HG02571 (cell line): ENCODE results near the gene RBM27.
"Not testable (repeated sequence)": the region's sequence is repeated elsewhere in the genome, so short reads cannot be mapped to it uniquely, and the experiment has no call there.

ENCODE experiments used
- ATAC-seq: cut with Tn5 transposase; IDR thresholded peaks from one replicate; pipeline ENCODE4 v1.9.1; 2021; ENCODE audit warnings: mild to moderate bottlenecking, moderate library complexity; ENCODE audit not compliant: unreplicated experiment

Gene RBM27

DNA sequence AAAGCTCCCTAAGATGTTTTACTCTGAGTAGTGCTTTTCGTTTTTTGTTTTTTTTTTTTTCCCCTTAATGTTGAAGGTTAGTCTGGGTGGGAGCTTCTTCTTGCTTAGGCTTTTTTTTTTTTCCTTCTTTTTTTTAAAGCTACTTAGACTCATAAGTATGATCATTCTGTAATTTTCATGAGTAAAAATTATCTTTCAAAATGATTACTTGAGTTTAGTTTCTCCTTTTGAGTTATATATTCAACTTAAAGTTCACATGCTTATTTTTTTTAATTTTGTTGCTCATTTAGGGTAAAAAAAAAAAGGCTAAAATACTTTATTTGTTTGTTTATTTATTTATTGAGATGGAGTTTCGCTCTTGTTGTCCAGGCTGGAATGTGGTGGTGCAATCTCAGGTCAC lies 2.9 kb downstream of the RBM27 start:
- no peak for ATAC-seq

- ATAC-seq = no peak
Measured at GRCh38 chr5:146208916-146209522, 5.6 kb downstream of the RBM27 start.

GRCh38 chr5:146209714-146210113 lies 6.3 kb downstream of the RBM27 start:
- no peak for ATAC-seq

DNA sequence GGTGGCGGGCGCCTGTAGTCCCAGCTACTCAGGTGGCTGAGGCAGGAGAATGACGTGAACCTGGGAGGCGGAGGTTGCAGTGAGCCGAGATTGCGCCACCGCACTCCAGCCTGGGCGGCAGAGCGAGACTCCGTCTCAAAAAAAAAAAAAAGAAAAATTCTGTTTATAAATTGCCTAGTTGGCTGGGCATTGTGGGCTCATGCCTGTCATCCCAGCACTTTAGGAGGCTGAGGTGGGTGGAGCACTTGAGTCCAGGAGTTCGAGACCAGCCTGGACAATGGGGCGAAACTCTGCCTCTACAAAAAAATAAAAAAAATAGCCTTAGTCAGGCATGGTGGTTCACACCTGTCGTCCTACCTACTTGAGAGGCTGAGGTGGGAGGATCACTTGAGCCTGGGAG lies 7.4 kb downstream of the RBM27 start:
- not testable (repeated sequence) for ATAC-seq

GRCh38 chr5:146213210-146213826 lies 9.9 kb downstream of the RBM27 start:
- no peak for ATAC-seq

DNA sequence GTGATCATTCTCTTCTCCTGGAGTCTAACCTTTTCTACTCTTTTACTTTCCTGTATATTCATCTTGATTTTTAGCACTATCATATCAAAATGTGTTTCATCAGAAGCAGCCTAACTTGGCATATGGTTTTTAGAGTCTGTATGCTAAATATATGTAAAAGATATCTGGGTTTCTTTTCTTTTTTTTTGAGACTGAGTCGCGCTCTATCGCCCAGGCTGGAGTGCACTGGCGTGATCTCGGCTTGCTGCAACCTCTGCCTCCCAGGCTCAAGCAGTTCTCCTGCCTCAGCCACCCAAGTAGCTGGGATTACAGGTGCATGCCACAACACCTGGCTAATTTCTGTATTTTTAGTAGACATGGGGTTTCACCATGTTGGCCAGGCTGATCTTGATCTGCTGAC lies 11.5 kb downstream of the RBM27 start:
- not testable (repeated sequence) for ATAC-seq

- no peak for ATAC-seq
Measured at GRCh38 chr5:146218168-146218567, 14.8 kb downstream of the RBM27 start.

DNA sequence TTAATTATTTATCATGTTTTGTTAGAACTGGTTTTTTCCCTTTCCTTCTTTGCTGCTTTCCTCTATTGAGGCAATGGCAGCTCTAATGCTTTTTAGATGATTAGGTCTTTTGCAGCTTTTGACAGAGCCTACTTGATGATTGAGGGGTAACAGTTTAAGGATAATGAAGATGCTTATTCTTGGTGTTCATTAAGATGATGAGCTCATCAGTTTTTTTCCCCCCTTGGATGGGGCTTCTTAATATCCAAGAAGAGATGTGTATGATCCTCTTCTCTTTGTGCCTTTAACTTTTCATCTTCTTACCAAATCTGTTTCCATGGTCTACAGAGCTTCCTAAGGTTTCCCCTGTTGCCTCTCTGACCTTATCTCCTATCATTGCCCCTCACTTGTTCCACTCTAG lies 15.8 kb downstream of the RBM27 start:
- no peak for ATAC-seq

DNA sequence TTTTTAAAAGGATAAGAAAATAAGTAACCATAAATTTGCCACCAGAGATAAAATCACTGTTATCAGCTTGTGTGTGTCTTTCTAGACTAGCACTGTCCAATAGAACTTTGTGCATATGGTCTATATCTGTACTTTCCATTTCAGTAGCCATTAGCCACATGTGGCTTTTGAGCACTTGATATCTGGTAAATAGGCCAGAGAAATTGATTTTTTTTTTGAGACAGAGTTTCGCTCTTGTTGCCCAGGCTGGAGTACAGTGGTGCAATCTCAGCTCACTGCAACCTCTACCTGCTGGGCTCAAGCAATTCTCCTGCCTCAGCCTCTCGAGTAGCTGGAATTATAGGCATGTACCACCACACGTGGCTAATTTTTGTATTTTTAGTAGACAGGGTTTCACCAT lies 17.8 kb downstream of the RBM27 start:
- no peak for ATAC-seq

DNA sequence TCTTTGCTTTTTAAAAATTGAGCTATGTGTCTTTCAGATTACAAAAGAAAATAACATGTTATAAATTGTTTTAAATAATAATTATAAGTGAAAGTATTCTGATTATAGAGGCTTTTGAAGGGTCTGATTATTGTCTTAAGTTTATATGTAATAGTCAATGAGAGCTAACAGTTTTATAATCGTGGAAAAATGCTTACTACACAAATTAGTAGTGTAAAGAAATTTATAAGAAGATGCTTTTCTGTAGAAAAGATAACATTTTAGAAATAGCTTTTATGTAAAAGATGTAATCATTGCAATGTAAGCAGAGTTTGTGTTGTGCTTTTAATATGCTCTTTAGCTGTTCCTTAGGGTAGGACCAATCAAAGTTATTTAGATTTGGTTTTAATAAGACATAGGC lies 18.6 kb downstream of the RBM27 start:
- ATAC-seq = no peak

DNA sequence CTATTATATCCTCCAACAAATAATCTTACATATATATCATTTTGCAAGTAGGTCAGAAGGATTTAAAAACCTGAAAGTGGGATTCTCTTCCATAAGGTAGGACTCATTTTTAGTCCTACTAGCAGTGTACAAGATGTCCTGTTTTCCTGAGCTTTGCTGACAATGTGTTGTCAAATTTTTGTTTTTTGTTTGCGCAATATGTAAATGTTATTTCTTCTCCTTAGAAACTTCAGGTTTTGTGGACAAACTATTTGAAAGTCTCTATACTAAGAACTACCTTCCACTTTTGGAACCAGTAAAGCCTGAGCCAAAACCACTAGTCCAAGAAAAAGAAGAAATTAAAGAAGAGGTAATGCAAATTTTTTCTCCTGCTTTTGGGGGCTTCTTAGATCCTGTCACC lies 19.8 kb downstream of the RBM27 start:
- ATAC-seq = no peak

GRCh38 chr5:146229222-146229621 lies 25.8 kb downstream of the RBM27 start:
- ATAC-seq = no peak

- ATAC-seq = no peak
Measured at GRCh38 chr5:146232223-146232622, 28.8 kb downstream of the RBM27 start.

DNA sequence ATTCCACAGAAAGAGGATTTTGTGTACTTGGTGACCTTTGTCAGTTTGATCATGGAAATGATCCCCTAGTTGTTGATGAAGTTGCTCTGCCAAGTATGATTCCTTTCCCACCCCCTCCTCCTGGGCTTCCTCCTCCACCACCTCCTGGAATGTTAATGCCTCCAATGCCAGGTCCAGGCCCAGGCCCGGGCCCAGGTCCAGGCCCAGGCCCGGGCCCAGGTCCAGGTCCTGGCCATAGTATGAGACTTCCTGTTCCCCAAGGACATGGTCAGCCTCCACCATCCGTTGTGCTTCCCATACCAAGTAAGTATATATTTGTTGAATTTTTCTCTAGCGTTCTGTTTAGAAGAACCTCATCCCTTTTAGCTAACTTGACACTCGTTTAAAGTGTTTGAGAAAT lies 30.0 kb downstream of the RBM27 start:
- ATAC-seq = no peak

DNA sequence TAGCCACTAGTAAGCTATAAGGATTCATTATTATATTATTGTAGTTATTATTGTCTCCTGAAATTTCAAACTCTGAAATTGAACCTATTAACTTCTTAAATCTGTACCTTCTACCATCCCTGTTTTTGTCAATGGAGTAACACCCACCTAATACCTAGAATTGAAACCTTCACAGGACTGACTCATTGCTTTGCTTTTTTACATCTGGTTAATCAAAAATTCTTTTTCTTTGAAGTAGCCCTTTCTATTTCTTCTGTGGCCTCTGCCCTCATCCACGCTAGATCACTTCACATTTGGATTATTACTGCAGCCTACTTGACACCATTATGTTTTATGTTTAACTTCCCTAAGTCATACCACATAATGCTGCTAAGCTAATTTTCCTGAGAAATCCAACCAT lies 35.6 kb downstream of the RBM27 start:
- ATAC-seq = no peak

DNA sequence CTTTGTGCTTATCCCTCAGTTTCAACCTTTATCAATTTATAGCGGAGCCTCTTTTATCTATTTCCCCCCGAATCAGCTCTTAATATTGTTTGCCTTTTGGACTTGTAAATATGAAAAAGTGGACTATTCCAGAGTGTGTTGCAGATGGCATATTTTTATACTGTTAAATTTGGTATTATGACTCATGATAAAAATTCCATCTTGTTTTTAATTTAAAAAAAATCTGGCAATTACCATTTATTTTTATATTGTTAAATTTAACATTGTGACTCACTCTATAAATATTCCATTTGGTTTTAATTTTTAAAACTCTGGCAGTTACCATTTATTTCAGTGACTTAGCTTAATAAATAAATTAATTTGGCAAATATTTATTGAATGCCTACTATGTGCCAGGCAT lies 37.5 kb downstream of the RBM27 start:
- ATAC-seq = no peak

GRCh38 chr5:146243247-146243646 lies 39.8 kb downstream of the RBM27 start:
- ATAC-seq = no peak

GRCh38 chr5:146248561-146248960 lies 45.2 kb downstream of the RBM27 start:
- ATAC-seq = no peak

GRCh38 chr5:146249801-146250200 lies 46.4 kb downstream of the RBM27 start:
- ATAC-seq = no peak
